H1 (cell line): ENCODE data around the gene DICER1. TPM values are rescaled to one million over a fixed set of nuclear protein-coding genes. Genes with fewer than 3 reads are reported as not detected.

ENCODE experiments used
- CTCF ChIA-PET: fragments of 300-600 bp; sonication (Branson Sonifier 250); formaldehyde crosslinking; loops from one replicate; lab custom pipeline; 2021; ENCODE audit not compliant: partially characterized antibody; lab: Charles Lee
- POLR2A ChIA-PET: fragments of 300-600 bp; sonication (Branson Sonifier 250); formaldehyde crosslinking; loops from one replicate; lab custom pipeline; 2021; ENCODE audit warnings: inconsistent platforms; ENCODE audit not compliant: partially characterized antibody; lab: Charles Lee
- DNase-seq, 2 experiments: peaks; one replicate each; pipeline versions ENCODE4 v3.0.0 to v3.0.0-alpha.2; 2010 to 2022; ENCODE audit warnings: low spot score in 2 of 2, low read depth in 1 of 2, mixed read lengths in 1 of 2
- FAIRE-seq: peaks from 2 replicates; lab custom pipeline; 2011; peaks lifted over from hg19 to GRCh38; lab: Jason Lieb, UNC
- H2AFZ ChIP-seq: 2 replicates; pipeline ENCODE4 v1.8.1; 2012; ENCODE audit warnings: low read length, inconsistent platforms
- H2AK5ac ChIP-seq: 2 replicates; pipeline ENCODE4 v1.6.1; 2013; ENCODE audit warnings: low read depth, low read length
- H2BK120ac ChIP-seq: replicated peaks from 2 replicates; pipeline ENCODE3; 2013; ENCODE audit warnings: low read depth, low read length, inconsistent platforms
- H2BK12ac ChIP-seq: 2 replicates; pipeline ENCODE4 v1.6.1; 2013; ENCODE audit warnings: low read depth, low read length
- H2BK15ac ChIP-seq: 2 replicates; pipeline ENCODE4 v1.6.1; 2013; ENCODE audit warnings: low read length
- H2BK20ac ChIP-seq: 2 replicates; pipeline ENCODE4 v1.6.1; 2013; ENCODE audit warnings: low read length
- H2BK5ac ChIP-seq: 2 replicates; pipeline ENCODE4 v1.6.1; 2013; ENCODE audit warnings: low read depth, low read length
- H3K14ac ChIP-seq: 2 replicates; pipeline ENCODE4 v1.6.1; 2013; ENCODE audit warnings: inconsistent platforms; ENCODE audit not compliant: insufficient read length
- H3K18ac ChIP-seq: 2 replicates; pipeline ENCODE4 v1.6.1; 2013; ENCODE audit warnings: low read length; ENCODE audit errors: extremely low read depth
- H3K23ac ChIP-seq: 2 replicates; pipeline ENCODE4 v1.6.1; 2013; ENCODE audit warnings: inconsistent platforms; ENCODE audit not compliant: insufficient read length
- H3K23me2 ChIP-seq: 2 replicates; pipeline ENCODE4 v1.6.1; 2013; ENCODE audit warnings: low read depth, low read length
- H3K27ac ChIP-seq: 2 replicates; pipeline ENCODE4 v1.6.1; 2011; ENCODE audit warnings: low read depth, low read length, inconsistent platforms
- H3K27me3 ChIP-seq, 4 experiments: replicated peaks in 1 of 4; 1 replicate in 1 of 4; 2 replicates in 3 of 4; pipeline versions ENCODE4 v1.6.1 to v1.8.1; 2011 to 2013; ENCODE audit warnings: low read length in 3 of 4, mild to moderate bottlenecking in 3 of 4, inconsistent platforms in 2 of 4, mixed read lengths in 2 of 4, moderate library complexity in 1 of 4; ENCODE audit not compliant: control insufficient read depth in 3 of 4, insufficient read depth in 3 of 4; ENCODE audit errors: extremely low read depth in 1 of 4
- H3K36me3 ChIP-seq, 4 experiments: 2 replicates each; pipeline versions ENCODE4 v1.6.1 to v1.8.1; 2011 to 2013; ENCODE audit warnings: mild to moderate bottlenecking in 4 of 4, low read length in 3 of 4, moderate library complexity in 2 of 4, control low read depth in 1 of 4, inconsistent platforms in 1 of 4; ENCODE audit not compliant: insufficient read depth in 4 of 4, control insufficient read depth in 2 of 4
- H3K4ac ChIP-seq: replicated peaks from 2 replicates; pipeline ENCODE3; 2013; ENCODE audit warnings: low read length, low read depth, mixed read lengths, inconsistent platforms; ENCODE audit not compliant: insufficient read length
- H3K4me1 ChIP-seq, 4 experiments: replicated peaks in 1 of 4; 1 replicate in 1 of 4; 2 replicates in 3 of 4; pipeline versions ENCODE4 v1.6.1 to v1.8.1; 2011 to 2013; ENCODE audit warnings: low read length in 3 of 4, inconsistent platforms in 2 of 4, mixed read lengths in 1 of 4; ENCODE audit not compliant: insufficient read depth in 4 of 4, control insufficient read depth in 3 of 4
- H3K4me2 ChIP-seq, 2 experiments: 2 replicates each; pipeline versions ENCODE4 v1.6.1 to v1.8.1; 2011 to 2013; ENCODE audit warnings: low read depth in 2 of 2, low read length in 2 of 2, control low read depth in 1 of 2, inconsistent platforms in 1 of 2, mild to moderate bottlenecking in 1 of 2; ENCODE audit not compliant: insufficient read depth in 1 of 2
- H3K4me3 ChIP-seq, 4 experiments: fragments of 200-600, 300-600 bp in 1 of 4; sonication (generic), shearing (Covaris generic), sonication (Bioruptor Twin) in 1 of 4; 2 replicates each; pipeline versions ENCODE4 v1.5.1 to v1.8.1; 2011 to 2016; ENCODE audit warnings: low read length in 4 of 4, low read depth in 3 of 4, control low read depth in 2 of 4, inconsistent platforms in 2 of 4, mild to moderate bottlenecking in 2 of 4, mixed read lengths in 1 of 4, moderate library complexity in 1 of 4; ENCODE audit not compliant: insufficient read depth in 2 of 4; ENCODE audit errors: extremely low read depth in 1 of 4
- H3K56ac ChIP-seq: replicated peaks from 2 replicates; pipeline ENCODE3; 2013; ENCODE audit warnings: low read depth, mild to moderate bottlenecking, mixed read lengths, low read length, inconsistent platforms; ENCODE audit not compliant: insufficient read length
- H3K79me1 ChIP-seq: 2 replicates; pipeline ENCODE4 v1.6.1; 2013; ENCODE audit warnings: low read depth, low read length, control low read depth
- H3K79me2 ChIP-seq, 2 experiments: 2 replicates each; pipeline versions ENCODE4 v1.6.1 to v1.8.1; 2012 to 2013; ENCODE audit warnings: low read length in 2 of 2, mild to moderate bottlenecking in 2 of 2, inconsistent platforms in 1 of 2; ENCODE audit not compliant: insufficient read depth in 2 of 2, control insufficient read depth in 1 of 2
- H3K9ac ChIP-seq, 4 experiments: replicated peaks in 1 of 4; 1 replicate in 1 of 4; 2 replicates in 3 of 4; pipeline versions ENCODE4 v1.6.1 to v1.8.1; 2011 to 2013; ENCODE audit warnings: low read depth in 3 of 4, low read length in 3 of 4, control low read depth in 2 of 4, mild to moderate bottlenecking in 2 of 4, moderate library complexity in 2 of 4, inconsistent platforms in 1 of 4; ENCODE audit errors: extremely low read depth in 1 of 4
- H3K9me3 ChIP-seq, 2 experiments: 2 replicates each; pipeline versions ENCODE4 v1.6.1 to v1.8.1; 2012 to 2013; ENCODE audit warnings: mild to moderate bottlenecking in 2 of 2, moderate library complexity in 2 of 2, control low read depth in 1 of 2, inconsistent platforms in 1 of 2, low read depth in 1 of 2, low read length in 1 of 2, mixed read lengths in 1 of 2; ENCODE audit not compliant: insufficient read depth in 2 of 2
- H4K20me1 ChIP-seq, 2 experiments: replicated peaks in 1 of 2; 2 replicates each; pipeline versions ENCODE3 to v1.8.1; 2011 to 2013; ENCODE audit warnings: inconsistent platforms in 2 of 2, low read length in 2 of 2, mild to moderate bottlenecking in 1 of 2; ENCODE audit not compliant: insufficient read depth in 2 of 2, control insufficient read depth in 1 of 2
- H4K5ac ChIP-seq: 2 replicates; pipeline ENCODE4 v1.6.1; 2013; ENCODE audit warnings: low read length, low read depth, mixed read lengths, inconsistent platforms; ENCODE audit not compliant: insufficient read length
- H4K8ac ChIP-seq: 2 replicates; pipeline ENCODE4 v1.8.0; 2013; ENCODE audit warnings: mild to moderate bottlenecking, moderate library complexity, low read length, inconsistent platforms; ENCODE audit not compliant: insufficient read depth; ENCODE audit errors: extremely low read depth
- H4K91ac ChIP-seq: replicated peaks from 2 replicates; pipeline ENCODE3; 2013; ENCODE audit warnings: low read length, mixed read lengths, inconsistent platforms; ENCODE audit not compliant: insufficient read length
- CEBPB ChIP-seq: IDR thresholded peaks from 2 replicates; pipeline ENCODE4 v1.6.1; 2012; ENCODE audit warnings: low read depth, low read length
- CHD1 ChIP-seq: IDR thresholded peaks from 2 replicates; pipeline ENCODE4 v1.6.1; 2012; ENCODE audit warnings: low read depth, low read length, improper control_type of control experiment
- KDM5A ChIP-seq: fragments of 200-600 bp; IDR thresholded peaks from 2 replicates; pipeline ENCODE4 v1.7.1; 2012; ENCODE audit warnings: mild to moderate bottlenecking, low read length, inconsistent platforms, mixed read lengths
- SIX5 ChIP-seq: IDR thresholded peaks from 2 replicates; pipeline ENCODE4 v1.6.1; 2011; ENCODE audit warnings: mild to moderate bottlenecking, low read depth, low read length
- TEAD4 ChIP-seq: IDR thresholded peaks from 2 replicates; pipeline ENCODE4 v1.6.1; 2012; ENCODE audit warnings: low read depth, low read length, inconsistent platforms, mixed read lengths
- WGBS, 2 experiments: shearing (Covaris generic) in 1 of 2; methylation state at CpG; one replicate each; pipeline versions ENCODE4 v1.1.6 to v1.1.7; 2013 to 2015; ENCODE audit warnings: low lambda C conversion rate in 2 of 2, mixed read lengths in 2 of 2, inconsistent platforms in 1 of 2, low coverage in 1 of 2, missing lambda C conversion rate in 1 of 2; ENCODE audit not compliant: insufficient replicate concordance in 2 of 2, insufficient coverage in 1 of 2, insufficient read length in 1 of 2; ENCODE audit errors: extremely low coverage in 1 of 2, missing lambda C conversion rate in 1 of 2; 5-methylcytosine and 5-hydroxymethylcytosine counted together
- polyA plus RNA-seq, 7 experiments: library from polyadenylated mRNA; depleted of rRNA in 3 of 7; stranded (reverse) in 5 of 7; unstranded in 2 of 7; fragments of >200 nt in 5 of 7; fragments of 200-250 nt in 2 of 7; gene quantifications; 1 replicate in 5 of 7; 2 replicates in 1 of 7; 4 replicates in 1 of 7; pipeline versions ENCODE4 v1.2.1 to v1.2.3, GENCODE V29; 2011 to 2013; ENCODE audit warnings: missing spikeins in 2 of 7, mixed read lengths in 2 of 7
- total RNA-seq: library from RNA; stranded (reverse); fragmentation: NEBNext Ultra II Directional; extraction: Animal tissue kit (Norgen Biotek cat#: 25700); gene quantifications from 2 replicates; pipeline ENCODE4 v1.2.1, GENCODE V29; 2021
- TF ChIP-seq, protein P1 (sequence below): IDR thresholded peaks from 2 replicates; pipeline ENCODE4 v1.6.1; 2012; ENCODE audit warnings: inconsistent platforms

Gene DICER1
- total and polyA plus RNA-seq, 2 of the 8 experiments (the other 6 are each of a cell fraction or from before 2014, with no cell fraction given) = 11.9 to 61.8 TPM

DNA sequence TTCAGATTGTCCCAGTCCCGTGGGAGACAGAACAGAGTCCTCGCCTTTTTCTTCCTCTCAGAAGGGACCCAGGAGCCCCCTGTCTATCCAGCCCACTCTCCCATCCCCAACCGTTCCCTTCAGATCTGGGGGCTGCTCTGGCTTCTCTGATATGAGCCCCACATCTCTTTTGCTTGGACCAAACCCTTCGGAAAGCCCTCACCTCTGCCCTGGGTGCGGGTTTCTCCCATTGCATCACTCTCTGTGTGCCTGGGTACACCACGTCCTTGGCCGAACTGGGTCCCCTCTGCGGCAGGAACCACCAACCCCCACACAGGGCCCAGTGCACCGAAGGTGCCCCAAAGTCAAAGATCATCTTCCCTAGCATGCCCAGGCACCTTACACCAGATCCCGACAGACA lies 87.8 kb downstream of the DICER1 start:
- H3K27ac ChIP-seq = no peak overlapping the region
- H4K20me1 ChIP-seq = peaks cover 0 to 7% of the 10 kb centered on the region in 2 experiments
- no peak overlapping the region for H2BK15ac ChIP-seq
- no peak overlapping the region for H2BK12ac ChIP-seq
- H3K23me2 ChIP-seq = peaks cover 8% of the 10 kb centered on the region; the same call in 1 of the 2 replicates
- H3K14ac ChIP-seq = no peak overlapping the region
- H2BK120ac ChIP-seq = no peak overlapping the region
- no peak overlapping the region for H4K91ac ChIP-seq
- H3K79me2 ChIP-seq = no peaks in the 10 kb centered on the region
- H2AK5ac ChIP-seq = no peak overlapping the region
- no peak overlapping the region for H3K18ac ChIP-seq
- H3K27me3 ChIP-seq = no peaks in the 10 kb centered on the region
- no peaks in the 10 kb centered on the region for H3K4me1 ChIP-seq
- H3K9ac ChIP-seq = no peak overlapping the region
- no peak overlapping the region for H2AFZ ChIP-seq
- no peak overlapping the region for H3K4ac ChIP-seq
- H2BK5ac ChIP-seq = no peak overlapping the region
- no peak overlapping the region for H4K5ac ChIP-seq
- no peak overlapping the region for H3K4me3 ChIP-seq
- FAIRE-seq = no peak
- POLR2A ChIA-PET = no interaction called here
- no peak overlapping the region for H3K4me2 ChIP-seq
- H3K9me3 ChIP-seq = no peaks in the 10 kb centered on the region
- no peak for DNase-seq
- no peak overlapping the region for H2BK20ac ChIP-seq
- H3K36me3 ChIP-seq = no peaks in the 10 kb centered on the region
- H3K79me1 ChIP-seq = no peaks in the 10 kb centered on the region
- H3K56ac ChIP-seq = no peak overlapping the region
- CTCF ChIA-PET = interaction anchor here (0.9 to 1.1 kb wide), 2 partner anchors 11 to 19 kb away, joined by 3 read pairs; no protein-coding TSS in a partner anchor
- no peak overlapping the region for H4K8ac ChIP-seq
- no peak overlapping the region for H3K23ac ChIP-seq
- 94% methylated on average over 10 of the region's 10 CpGs; no CpG with 5 or more reads in 1 of the 2 experiments for WGBS, 2 experiments
- no peak for TF ChIP-seq CEBPB
- no peak for TF ChIP-seq KDM5A
- TF ChIP-seq SIX5 = no peak
- TF ChIP-seq CHD1 = no peak
- TF ChIP-seq, protein P1, sequence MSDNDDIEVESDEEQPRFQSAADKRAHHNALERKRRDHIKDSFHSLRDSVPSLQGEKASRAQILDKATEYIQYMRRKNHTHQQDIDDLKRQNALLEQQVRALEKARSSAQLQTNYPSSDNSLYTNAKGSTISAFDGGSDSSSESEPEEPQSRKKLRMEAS = no peak
- no peak for TF ChIP-seq TEAD4
